ENCODE data around the gene PMAIP1. TPM values are rescaled to one million over a fixed set of nuclear protein-coding genes. Genes with fewer than 3 reads are reported as not detected.

The PMAIP1 gene
- total and polyA plus RNA-seq, 8 donors: 2.3 to 8.3 (median 3.7) TPM; not detected in 2

DNA sequence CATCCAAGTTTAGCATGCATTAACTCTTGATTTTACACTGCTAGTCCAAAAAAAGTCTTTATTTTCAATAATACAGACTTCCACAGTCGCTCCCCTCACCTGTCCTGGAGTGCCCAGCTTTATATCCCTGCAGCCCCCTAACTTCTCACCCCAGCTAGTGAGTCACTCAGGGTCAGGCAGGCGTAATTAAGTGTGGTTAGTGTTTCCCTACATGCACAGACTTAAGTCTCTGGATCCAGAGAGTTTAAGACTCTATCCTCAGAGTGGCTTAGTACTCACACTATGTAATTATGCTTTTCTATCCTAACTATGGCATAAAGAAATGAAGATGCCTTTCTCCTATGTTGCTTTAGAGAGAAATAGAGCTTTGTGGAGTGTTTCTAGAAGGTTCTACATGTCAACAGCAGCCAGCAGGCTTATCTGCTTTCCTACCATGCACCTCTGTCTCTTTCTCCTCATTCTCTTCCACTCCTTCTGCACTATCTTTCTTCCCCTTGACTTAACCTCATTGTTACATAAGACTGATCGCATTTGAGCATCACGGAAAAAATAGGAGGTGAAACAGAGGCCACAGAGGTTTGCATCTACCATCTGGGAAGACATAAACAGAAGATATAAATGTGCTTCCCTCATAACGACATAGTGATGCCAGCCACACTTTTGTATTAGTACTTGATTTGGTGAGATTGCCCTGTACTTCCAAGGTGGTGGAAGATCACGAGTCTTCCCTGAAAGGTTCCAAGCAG, 34.4 kb upstream of the PMAIP1 start:
- whole genome bisulfite sequencing, 5 donors: 65 to 78% (median 73%) methylated on average over 6 of the region's 6 CpGs
- DNase-seq: no peak
- intact Hi-C loops (cut with DNase I; ENCODE audit: low total_unique reads): no loop called here
- Histone ChIP-seq H3K27me3 (peaks cover 0 to 9% (median 0%) of the 10 kb centered on the region in 3 donors), H3K4me1 (peaks cover 0 to 4% (median 0%) of the 10 kb centered on the region in 4 donors), H3K9me3 (no peaks in the 10 kb centered on the region), H3K27ac (no peak overlapping the region), H3K4me3 (no peak overlapping the region), H3K36me3 (no peaks in the 10 kb centered on the region)
- no peak for TF ChIP-seq EP300 (IDR thresholded peaks at IDR 0.05)
- TF ChIP-seq POLR2AphosphoS5 (IDR thresholded peaks at IDR 0.05): no peak
- no peak for TF ChIP-seq POLR2A (IDR thresholded peaks at IDR 0.05)
- TF ChIP-seq, protein P1, sequence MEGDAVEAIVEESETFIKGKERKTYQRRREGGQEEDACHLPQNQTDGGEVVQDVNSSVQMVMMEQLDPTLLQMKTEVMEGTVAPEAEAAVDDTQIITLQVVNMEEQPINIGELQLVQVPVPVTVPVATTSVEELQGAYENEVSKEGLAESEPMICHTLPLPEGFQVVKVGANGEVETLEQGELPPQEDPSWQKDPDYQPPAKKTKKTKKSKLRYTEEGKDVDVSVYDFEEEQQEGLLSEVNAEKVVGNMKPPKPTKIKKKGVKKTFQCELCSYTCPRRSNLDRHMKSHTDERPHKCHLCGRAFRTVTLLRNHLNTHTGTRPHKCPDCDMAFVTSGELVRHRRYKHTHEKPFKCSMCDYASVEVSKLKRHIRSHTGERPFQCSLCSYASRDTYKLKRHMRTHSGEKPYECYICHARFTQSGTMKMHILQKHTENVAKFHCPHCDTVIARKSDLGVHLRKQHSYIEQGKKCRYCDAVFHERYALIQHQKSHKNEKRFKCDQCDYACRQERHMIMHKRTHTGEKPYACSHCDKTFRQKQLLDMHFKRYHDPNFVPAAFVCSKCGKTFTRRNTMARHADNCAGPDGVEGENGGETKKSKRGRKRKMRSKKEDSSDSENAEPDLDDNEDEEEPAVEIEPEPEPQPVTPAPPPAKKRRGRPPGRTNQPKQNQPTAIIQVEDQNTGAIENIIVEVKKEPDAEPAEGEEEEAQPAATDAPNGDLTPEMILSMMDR (IDR thresholded peaks at IDR 0.05): no peak

DNA sequence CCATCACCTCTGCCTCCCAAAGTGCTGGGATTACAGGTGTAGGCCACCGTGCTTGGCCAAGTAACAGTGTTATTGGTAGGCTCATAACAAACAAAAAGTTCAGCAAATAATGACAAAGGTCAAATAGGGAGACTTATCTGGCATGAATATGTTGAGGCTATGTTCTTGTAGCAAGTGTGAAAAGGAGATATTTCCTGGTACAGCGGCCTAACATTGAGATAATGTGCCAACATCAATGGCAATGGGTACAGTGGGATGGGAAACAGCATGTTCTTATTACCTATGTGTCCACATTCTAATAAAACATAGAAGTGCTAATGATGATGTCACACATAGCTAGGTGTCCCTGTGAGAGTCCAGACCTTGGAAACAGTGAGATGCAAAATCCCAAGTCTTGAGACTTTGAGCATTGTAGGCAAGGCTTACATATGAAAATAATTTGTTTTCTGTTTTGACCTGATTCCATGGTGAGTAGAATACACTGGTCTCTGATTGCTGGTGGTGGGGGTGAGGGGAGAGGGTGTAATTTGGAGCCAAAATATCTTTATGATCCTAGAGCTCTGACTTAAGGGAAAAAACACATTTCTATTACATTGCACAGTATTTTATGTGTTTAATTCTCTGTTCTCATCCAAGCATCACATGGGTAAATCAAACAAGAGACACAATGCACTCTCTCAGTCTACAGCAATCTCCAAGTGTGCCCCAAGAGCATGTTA, 33.1 kb upstream of the PMAIP1 start:
- Histone ChIP-seq H3K36me3 (no peaks in the 10 kb centered on the region), H3K9me3 (no peaks in the 10 kb centered on the region), H3K4me3 (no peak overlapping the region), H3K27ac (no peak overlapping the region), H3K27me3 (peaks cover 0 to 10% (median 0%) of the 10 kb centered on the region in 3 donors), H3K4me1 (peaks cover 0 to 4% (median 0%) of the 10 kb centered on the region in 4 donors)
- DNase-seq: no peak
- intact Hi-C loops (cut with DNase I; ENCODE audit: low total_unique reads): no loop called here
- no peak for TF ChIP-seq POLR2AphosphoS5 (IDR thresholded peaks at IDR 0.05)
- TF ChIP-seq EP300 (IDR thresholded peaks at IDR 0.05): no peak
- TF ChIP-seq, protein P1 (IDR thresholded peaks at IDR 0.05): no peak
- no peak for TF ChIP-seq POLR2A (IDR thresholded peaks at IDR 0.05)
- WGBS, 5 donors: 44 to 82% (median 63%) methylated on average over 2 of the region's 2 CpGs

DNA sequence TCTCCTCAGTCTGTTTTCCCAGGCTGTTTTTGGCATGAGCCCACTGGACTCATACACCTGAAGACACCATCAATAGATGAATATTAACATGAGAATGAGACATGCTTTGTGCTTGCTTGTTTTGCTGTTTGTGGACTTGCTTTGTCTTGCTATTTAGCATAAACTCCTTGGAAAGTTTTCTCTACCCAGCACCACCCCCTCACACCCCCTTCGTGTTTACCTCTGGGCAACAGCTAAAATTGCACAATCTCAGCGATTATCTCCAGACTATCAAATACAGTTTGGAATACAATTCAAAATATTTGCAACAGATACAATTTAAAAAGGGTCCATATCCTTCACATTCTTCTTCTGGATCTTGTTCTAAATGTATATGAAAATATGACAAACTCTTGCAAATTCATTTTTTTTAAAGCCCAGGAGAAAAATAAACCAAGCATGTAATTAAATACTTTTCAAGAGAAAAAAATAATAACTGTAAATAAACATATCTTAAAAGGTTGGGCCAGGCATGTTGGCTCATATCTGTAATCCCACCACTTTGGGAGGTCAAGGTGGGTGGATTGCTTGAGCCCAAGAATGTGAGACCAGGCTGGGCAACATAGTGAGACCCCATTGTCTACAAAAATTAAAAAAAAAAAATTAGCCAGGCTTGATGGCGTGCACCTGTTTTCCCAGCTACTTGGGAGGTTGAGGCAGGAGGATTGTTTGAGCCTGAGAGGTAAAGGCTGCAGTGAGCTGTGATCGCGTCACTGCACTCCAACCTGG, 32.3 kb upstream of the PMAIP1 start:
- Histone ChIP-seq H3K36me3 (no peaks in the 10 kb centered on the region), H3K9me3 (no peaks in the 10 kb centered on the region), H3K27ac (no peak overlapping the region), H3K4me3 (no peak overlapping the region), H3K4me1 (peaks cover 0 to 4% (median 0%) of the 10 kb centered on the region in 4 donors), H3K27me3 (peaks cover 0 to 15% (median 0%) of the 10 kb centered on the region in 3 donors)
- no peak for DNase-seq
- WGBS, 5 donors: 64 to 73% (median 70%) methylated on average over 5 of the region's 5 CpGs
- TF ChIP-seq, protein P1 (IDR thresholded peaks at IDR 0.05): no peak
- no peak for TF ChIP-seq POLR2A (IDR thresholded peaks at IDR 0.05)
- no peak for TF ChIP-seq POLR2AphosphoS5 (IDR thresholded peaks at IDR 0.05)
- no peak for TF ChIP-seq EP300 (IDR thresholded peaks at IDR 0.05)
- intact Hi-C loops (cut with DNase I; ENCODE audit: low total_unique reads): no loop called here

DNA sequence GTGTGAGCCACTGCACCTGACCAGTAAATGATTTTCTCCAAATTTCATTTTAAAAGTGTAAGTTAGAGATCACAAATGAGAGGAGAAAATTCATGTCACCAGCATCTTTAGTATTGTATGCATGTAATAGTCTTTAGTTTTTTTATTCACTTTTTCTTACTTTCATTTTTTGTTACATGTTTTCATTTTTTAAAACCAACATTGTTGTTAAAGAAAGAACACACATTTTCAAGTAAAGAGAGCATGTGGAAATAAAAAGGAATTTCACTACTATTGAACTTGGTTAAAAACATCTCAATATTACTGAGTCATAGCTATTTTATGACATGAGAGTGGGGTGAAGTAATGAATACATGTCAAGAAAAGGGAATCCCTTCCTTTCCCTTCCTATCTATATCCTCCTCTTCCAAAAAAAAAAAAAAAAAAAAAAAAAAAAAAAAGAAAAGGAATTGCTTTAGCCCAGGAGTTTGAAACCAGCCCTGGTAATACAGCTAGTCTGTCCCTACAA, 29.1 kb upstream of the PMAIP1 start:
- Histone ChIP-seq H3K27me3 (peaks cover 0 to 6% (median 0%) of the 10 kb centered on the region in 3 donors), H3K9me3 (no peaks in the 10 kb centered on the region), H3K4me1 (no peaks in the 10 kb centered on the region), H3K4me3 (no peak overlapping the region), H3K36me3 (no peaks in the 10 kb centered on the region), H3K27ac (no peak overlapping the region)
- no peak for DNase-seq
- intact Hi-C loops (cut with DNase I; ENCODE audit: low total_unique reads): no loop called here
- TF ChIP-seq POLR2A (IDR thresholded peaks at IDR 0.05) (no peak), POLR2AphosphoS5 (IDR thresholded peaks at IDR 0.05) (no peak), EP300 (IDR thresholded peaks at IDR 0.05) (no peak)
- TF ChIP-seq, protein P1 (IDR thresholded peaks at IDR 0.05): no peak
